Astrocyte (in vitro differentiated cells and primary cell): ENCODE results near the gene ZNF80.

Source experiments
- CTCF ChIP-seq: IDR thresholded peaks from 2 replicates; pipeline ENCODE4 v1.5.1; 2011; ENCODE audit warnings: low read depth, mild to moderate bottlenecking, inconsistent platforms, low read length, moderate library complexity; ENCODE audit not compliant: insufficient read depth
- EZH2 ChIP-seq: IDR thresholded peaks from 2 replicates; pipeline ENCODE4 v1.6.1; 2012; ENCODE audit warnings: mild to moderate bottlenecking, low read length, inconsistent platforms; ENCODE audit not compliant: insufficient read depth

GRCh38 chr3:114206342-114206741 lies 31.0 kb downstream of the ZNF80 start:
- TF ChIP-seq CTCF: no peak
- no peak for TF ChIP-seq EZH2
